ENCODE measurements around the gene SORBS2. TPM values are rescaled to one million over a fixed set of nuclear protein-coding genes. Genes with fewer than 3 reads are reported as not detected.

SORBS2 gene
- total and polyA plus RNA-seq, 2 donors (not counting 1 experiment from before 2014, with no cell fraction given) = 0.33 to 3.0 TPM

DNA sequence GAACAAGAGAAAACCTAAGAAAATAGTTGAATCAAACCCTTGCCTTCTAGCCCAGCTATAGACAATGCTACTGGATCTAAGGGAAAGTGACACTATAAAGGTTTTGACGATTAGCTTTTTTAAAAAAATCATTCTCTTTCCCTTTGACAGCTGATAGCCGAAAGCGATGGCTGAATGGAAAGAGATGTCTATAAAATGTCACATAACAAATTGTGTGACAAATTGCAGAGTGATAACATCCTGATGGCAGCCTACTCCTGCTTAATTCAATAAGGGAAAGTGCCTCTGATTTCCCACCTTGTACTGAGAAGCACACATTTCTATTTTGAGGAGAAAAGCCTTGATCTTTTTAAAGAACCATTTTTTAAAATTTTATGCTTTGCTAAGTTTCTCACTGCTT, 114.5 kb downstream of the SORBS2 start:
- H3K79me2 ChIP-seq (ENCODE audit: control insufficient read depth, insufficient read depth, low read length) = no peaks in the 10 kb centered on the region

DNA sequence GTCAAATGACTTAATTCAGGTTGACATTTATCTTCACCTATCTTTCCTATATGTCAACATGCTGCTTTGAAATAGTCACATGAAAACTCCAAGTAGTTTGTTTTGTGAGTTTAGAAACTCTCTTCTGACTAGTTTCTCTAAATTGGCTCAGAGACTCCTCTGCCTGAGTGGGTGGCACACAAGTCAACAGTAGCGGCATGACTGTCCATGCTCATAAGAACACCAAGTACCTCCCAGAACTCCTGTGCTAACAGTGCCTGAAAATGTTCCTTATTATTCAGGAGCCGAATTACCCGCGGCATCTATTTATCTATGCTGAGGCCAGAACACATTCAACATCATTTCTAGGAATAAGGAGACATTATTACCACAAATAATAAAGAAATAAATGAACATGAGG, 116.3 kb downstream of the SORBS2 start:
- Histone ChIP-seq H3K4me1 (ENCODE audit: control insufficient read depth, extremely low read depth, insufficient read depth, low read length) (no peaks in the 10 kb centered on the region), H3K9ac (ENCODE audit: insufficient read depth, low read length) (no peak overlapping the region), H3K4me3 (replicated peaks in 1 of 4; ENCODE audit: control extremely low read depth in 1 of 4, insufficient read depth in 1 of 4, low read depth in 3 of 4, low read length in 4 of 4) (no peak overlapping the region), H3K9me3 (ENCODE audit: control insufficient read depth, insufficient read depth, low read depth, low read length) (no peaks in the 10 kb centered on the region), H3K27ac (ENCODE audit: insufficient read depth, low read length) (no peak overlapping the region), H3K79me2 (ENCODE audit: control insufficient read depth, insufficient read depth, low read length) (no peaks in the 10 kb centered on the region), H2AFZ (ENCODE audit: low read length) (no peak overlapping the region), H4K20me1 (ENCODE audit: control insufficient read depth, extremely low read depth, insufficient read depth, low read length) (no peaks in the 10 kb centered on the region), H3K27me3 (ENCODE audit: control insufficient read depth, insufficient read depth, low read length) (no peaks in the 10 kb centered on the region), H3K4me2 (ENCODE audit: extremely low read depth, insufficient read depth, low read length) (no peak overlapping the region), H3K36me3 (ENCODE audit: control insufficient read depth, insufficient read depth, low read length) (no peaks in the 10 kb centered on the region)
- TF ChIP-seq, protein P1, sequence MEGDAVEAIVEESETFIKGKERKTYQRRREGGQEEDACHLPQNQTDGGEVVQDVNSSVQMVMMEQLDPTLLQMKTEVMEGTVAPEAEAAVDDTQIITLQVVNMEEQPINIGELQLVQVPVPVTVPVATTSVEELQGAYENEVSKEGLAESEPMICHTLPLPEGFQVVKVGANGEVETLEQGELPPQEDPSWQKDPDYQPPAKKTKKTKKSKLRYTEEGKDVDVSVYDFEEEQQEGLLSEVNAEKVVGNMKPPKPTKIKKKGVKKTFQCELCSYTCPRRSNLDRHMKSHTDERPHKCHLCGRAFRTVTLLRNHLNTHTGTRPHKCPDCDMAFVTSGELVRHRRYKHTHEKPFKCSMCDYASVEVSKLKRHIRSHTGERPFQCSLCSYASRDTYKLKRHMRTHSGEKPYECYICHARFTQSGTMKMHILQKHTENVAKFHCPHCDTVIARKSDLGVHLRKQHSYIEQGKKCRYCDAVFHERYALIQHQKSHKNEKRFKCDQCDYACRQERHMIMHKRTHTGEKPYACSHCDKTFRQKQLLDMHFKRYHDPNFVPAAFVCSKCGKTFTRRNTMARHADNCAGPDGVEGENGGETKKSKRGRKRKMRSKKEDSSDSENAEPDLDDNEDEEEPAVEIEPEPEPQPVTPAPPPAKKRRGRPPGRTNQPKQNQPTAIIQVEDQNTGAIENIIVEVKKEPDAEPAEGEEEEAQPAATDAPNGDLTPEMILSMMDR (conservative IDR thresholded peaks at IDR 0.05 in 1 of 2, IDR thresholded peaks at IDR 0.05 in 1 of 2; ENCODE audit: low read depth in 1 of 2, low read length in 2 of 2) = no peak
- no peak for TF ChIP-seq EZH2 (IDR thresholded peaks at IDR 0.05; ENCODE audit: low read length, missing control alignments)
- no peak for DNase-seq (ENCODE audit: low read depth in 2 of 2)

More for the DNA sequence above, 114.5 kb downstream of the SORBS2 start:
- no peak for DNase-seq (ENCODE audit: low read depth in 2 of 2)
- H3K27ac ChIP-seq (ENCODE audit: insufficient read depth, low read length) = no peak overlapping the region
- H3K9ac ChIP-seq (ENCODE audit: insufficient read depth, low read length) = no peak overlapping the region
- H3K4me1 ChIP-seq (ENCODE audit: control insufficient read depth, extremely low read depth, insufficient read depth, low read length) = no peaks in the 10 kb centered on the region
- TF ChIP-seq, protein P1 (conservative IDR thresholded peaks at IDR 0.05 in 1 of 2, IDR thresholded peaks at IDR 0.05 in 1 of 2; ENCODE audit: low read depth in 1 of 2, low read length in 2 of 2) = no peak
- TF ChIP-seq EZH2 (IDR thresholded peaks at IDR 0.05; ENCODE audit: low read length, missing control alignments) = no peak
- H4K20me1 ChIP-seq (ENCODE audit: control insufficient read depth, extremely low read depth, insufficient read depth, low read length) = no peaks in the 10 kb centered on the region
- H2AFZ ChIP-seq (ENCODE audit: low read length) = no peak overlapping the region
- no peak overlapping the region for H3K4me2 ChIP-seq (ENCODE audit: extremely low read depth, insufficient read depth, low read length)
- no peaks in the 10 kb centered on the region for H3K36me3 ChIP-seq (ENCODE audit: control insufficient read depth, insufficient read depth, low read length)
- no peaks in the 10 kb centered on the region for H3K9me3 ChIP-seq (ENCODE audit: control insufficient read depth, insufficient read depth, low read depth, low read length)
- no peak overlapping the region for H3K4me3 ChIP-seq (replicated peaks in 1 of 4; ENCODE audit: control extremely low read depth in 1 of 4, insufficient read depth in 1 of 4, low read depth in 3 of 4, low read length in 4 of 4)
- H3K27me3 ChIP-seq (ENCODE audit: control insufficient read depth, insufficient read depth, low read length) = no peaks in the 10 kb centered on the region

DNA sequence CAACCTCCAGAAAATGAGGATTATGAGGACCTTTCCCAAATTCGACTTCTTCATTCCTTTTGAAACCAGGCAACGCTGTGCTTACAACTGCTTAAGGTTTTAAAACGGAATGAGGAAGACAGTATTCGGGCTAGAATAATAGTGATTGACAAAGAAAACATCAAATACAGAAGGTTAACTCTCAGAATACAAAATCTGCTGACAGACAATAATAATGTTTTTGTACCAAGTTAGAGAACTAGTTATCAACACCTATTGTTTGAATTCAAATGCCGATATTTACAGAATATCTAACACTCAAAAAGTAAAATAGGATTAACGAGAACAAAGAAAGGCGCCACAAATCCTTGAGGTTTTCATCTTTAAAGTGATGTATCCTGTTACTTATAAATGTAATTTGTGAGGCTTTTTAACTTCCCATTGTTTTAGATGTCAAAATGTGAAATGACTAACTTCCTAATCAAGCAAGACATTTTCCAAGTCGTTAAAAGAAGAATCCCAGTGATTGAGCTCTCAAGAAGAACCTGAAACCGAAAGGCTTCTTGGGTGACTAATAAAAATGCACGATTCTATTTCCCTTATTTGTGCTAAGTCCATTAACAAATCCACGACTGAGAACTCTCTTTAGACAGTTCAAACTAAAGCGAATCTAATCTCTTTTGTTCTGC, 118.3 kb downstream of the SORBS2 start:
- DNase-seq (ENCODE audit: low read depth in 2 of 2) = no peak
- H3K27ac ChIP-seq (ENCODE audit: insufficient read depth, low read length) = no peak overlapping the region
- TF ChIP-seq, protein P1 (conservative IDR thresholded peaks at IDR 0.05 in 1 of 2, IDR thresholded peaks at IDR 0.05 in 1 of 2; ENCODE audit: low read depth in 1 of 2, low read length in 2 of 2) = no peak
- no peak for TF ChIP-seq EZH2 (IDR thresholded peaks at IDR 0.05; ENCODE audit: low read length, missing control alignments)
- H3K9me3 ChIP-seq (ENCODE audit: control insufficient read depth, insufficient read depth, low read depth, low read length) = no peaks in the 10 kb centered on the region
- H3K36me3 ChIP-seq (ENCODE audit: control insufficient read depth, insufficient read depth, low read length) = no peaks in the 10 kb centered on the region
- no peaks in the 10 kb centered on the region for H4K20me1 ChIP-seq (ENCODE audit: control insufficient read depth, extremely low read depth, insufficient read depth, low read length)
- no peaks in the 10 kb centered on the region for H3K79me2 ChIP-seq (ENCODE audit: control insufficient read depth, insufficient read depth, low read length)
- H2AFZ ChIP-seq (ENCODE audit: low read length) = no peak overlapping the region
- no peak overlapping the region for H3K4me3 ChIP-seq (replicated peaks in 1 of 4; ENCODE audit: control extremely low read depth in 1 of 4, insufficient read depth in 1 of 4, low read depth in 3 of 4, low read length in 4 of 4)
- no peak overlapping the region for H3K4me2 ChIP-seq (ENCODE audit: extremely low read depth, insufficient read depth, low read length)
- no peaks in the 10 kb centered on the region for H3K4me1 ChIP-seq (ENCODE audit: control insufficient read depth, extremely low read depth, insufficient read depth, low read length)
- no peaks in the 10 kb centered on the region for H3K27me3 ChIP-seq (ENCODE audit: control insufficient read depth, insufficient read depth, low read length)
- no peak overlapping the region for H3K9ac ChIP-seq (ENCODE audit: insufficient read depth, low read length)

Data from fibroblast of lung (primary cell).